Kidney (tissue), 14 donors: ENCODE measurements around the gene ABHD3. TPM values are rescaled to one million over a fixed set of nuclear protein-coding genes. Genes with fewer than 3 reads are reported as not detected.

Experiments used
- DNase-seq, 5 donors: peaks; one replicate each; pipeline ENCODE4 v3.0.0-alpha.2; 2013 to 2020
- FAIRE-seq: peaks from 2 replicates; lab custom pipeline; 2012; peaks lifted over from hg19 to GRCh38; lab: Jason Lieb, UNC
- H3K27ac ChIP-seq, 2 donors: one replicate each; pipeline ENCODE4 v1.7.0; 2013; ENCODE audit warnings: low read depth in 2 of 2, low read length in 2 of 2, inconsistent platforms in 1 of 2
- H3K27me3 ChIP-seq: one replicate; pipeline ENCODE4 v1.7.1; 2013; ENCODE audit warnings: low read length, inconsistent platforms; ENCODE audit not compliant: control insufficient read depth, insufficient read depth
- H3K36me3 ChIP-seq, 3 donors: one replicate each; pipeline versions ENCODE4 v1.7.0 to v1.7.1; 2013; ENCODE audit warnings: low read length in 3 of 3, control low read depth in 1 of 3, inconsistent platforms in 1 of 3; ENCODE audit not compliant: insufficient read depth in 3 of 3, control insufficient read depth in 2 of 3
- H3K4me1 ChIP-seq, 3 donors: one replicate each; pipeline versions ENCODE4 v1.7.0 to v1.7.1; 2013; ENCODE audit warnings: low read length in 3 of 3, inconsistent platforms in 1 of 3, low read depth in 1 of 3; ENCODE audit not compliant: control insufficient read depth in 2 of 3, insufficient read depth in 2 of 3
- H3K4me3 ChIP-seq, 3 donors: one replicate each; pipeline versions ENCODE4 v1.7.0 to v1.8.1; 2013; ENCODE audit warnings: low read length in 3 of 3, control low read depth in 1 of 3, inconsistent platforms in 1 of 3
- H3K9ac ChIP-seq, 3 donors: one replicate each; pipeline versions ENCODE4 v1.7.0 to v1.7.1; 2013; ENCODE audit warnings: low read length in 3 of 3, control low read depth in 1 of 3, inconsistent platforms in 1 of 3
- H3K9me3 ChIP-seq, 3 donors: one replicate each; pipeline versions ENCODE4 v1.7.0 to v1.7.1; 2013; ENCODE audit warnings: low read length in 3 of 3, control low read depth in 1 of 3, inconsistent platforms in 1 of 3; ENCODE audit not compliant: control insufficient read depth in 2 of 3, insufficient read depth in 1 of 3
- CTCF ChIP-seq: IDR thresholded peaks from 3 replicates; pipeline ENCODE4 v1.5.1; 2012; ENCODE audit warnings: mild to moderate bottlenecking, moderate library complexity, borderline replicate concordance; ENCODE audit not compliant: insufficient read depth; ENCODE audit errors: extremely low read depth
- intact Hi-C: fragments of 100-400 bp; cut with DNase I; formaldehyde crosslinking; loops from one replicate; pipeline ENCODE4 v1.11.1; 2022
- polyA plus RNA-seq: library from polyadenylated mRNA; stranded (reverse); fragments of 350-450 nt; fragmentation: Illumina TruSeq; extraction: RNeasy Lipid Tissue Mini Kit (QIAGEN cat#74804); gene quantifications from one replicate; pipeline ENCODE4 v1.2.3, GENCODE V29; 2014; ENCODE audit warnings: low read depth, low replicate concordance; ENCODE audit not compliant: insufficient read depth
- total RNA-seq: library from RNA; stranded (reverse); fragmentation: NEBNext Ultra II Directional; extraction: Animal tissue kit (Norgen Biotek cat#: 25700); gene quantifications from one replicate; pipeline ENCODE4 v1.2.1, GENCODE V29; 2021
- donor health status: control.
- donor health status: control.
- donor health status: control.
- donor health status: control.
- donor health status: control.
- donor health status: DM: yes; HTN: yes; CAD: no.
- donor health status: Normal renal cell carcinoma (clear cell type).

Gene ABHD3
- total and polyA plus RNA-seq, 2 donors from 2014 or later, result 13.1 to 18.9 TPM

GRCh38 chr18:21742315-21742687 lies 37.7 kb upstream of the ABHD3 start:
- Histone ChIP-seq H3K4me3 (peak overlapping the region in 2 of 3 donors; percentile 56 to 79), H3K4me1 (peaks cover 0 to 6% (median 2%) of the 10 kb centered on the region in 3 donors), H3K9me3 (no peaks in the 10 kb centered on the region), H3K27ac (no peak overlapping the region), H3K27me3 (no peaks in the 10 kb centered on the region), H3K36me3 (no peaks in the 10 kb centered on the region), H3K9ac (peak overlapping the region in 2 of 3 donors; percentile 6 to 75)
- intact Hi-C loops, result no loop called here
- DNase-seq, result peak in 2 of 5 donors; percentile 17 to 29
- TF ChIP-seq CTCF, result no peak
- no peak for FAIRE-seq

- FAIRE-seq (no peak), DNase-seq (peak; percentile 46 to 82 (median 71))
- H3K9me3 ChIP-seq, result no peaks in the 10 kb centered on the region
- TF ChIP-seq CTCF, result no peak
- no peaks in the 10 kb centered on the region for H3K27me3 ChIP-seq
- peaks cover 0 to 6% (median 0%) of the 10 kb centered on the region in 3 donors for H3K4me1 ChIP-seq
- H3K27ac ChIP-seq, result peak overlapping the region in 1 of 2 donors; percentile 99
- H3K4me3 ChIP-seq, result peak overlapping the region; percentile 56 to 79 (median 75)
- H3K9ac ChIP-seq, result peak overlapping the region; percentile 4 to 75 (median 11)
- H3K36me3 ChIP-seq, result no peaks in the 10 kb centered on the region
- intact Hi-C loops, result no loop called here
Observed at GRCh38 chr18:21741562-21742314, 37.2 kb upstream of the ABHD3 start.

- peak in 1 of 5 donors; percentile 89 for DNase-seq
- FAIRE-seq, result no peak
- H3K36me3 ChIP-seq, result no peaks in the 10 kb centered on the region
- H3K27me3 ChIP-seq, result no peaks in the 10 kb centered on the region
- H3K4me1 ChIP-seq, result peaks cover 0 to 6% (median 0%) of the 10 kb centered on the region in 3 donors
- H3K4me3 ChIP-seq, result peak overlapping the region in 1 of 3 donors; percentile 79
- intact Hi-C loops, result no loop called here
- H3K9me3 ChIP-seq, result no peaks in the 10 kb centered on the region
- H3K27ac ChIP-seq, result peak overlapping the region; percentile 90 to 99
- TF ChIP-seq CTCF, result no peak
- peak overlapping the region in 1 of 3 donors; percentile 94 for H3K9ac ChIP-seq
Observed at GRCh38 chr18:21741312-21741561, 36.7 kb upstream of the ABHD3 start.
